GM18861 (cell line): Measurements from ENCODE around the gene USH2A.
"Not testable (repeated sequence)": the region's sequence is repeated elsewhere in the genome, so short reads cannot be mapped to it uniquely, and the experiment has no call there.

Experiments used
- ATAC-seq: cut with Tn5 transposase; IDR thresholded peaks from one replicate; pipeline ENCODE4 v1.9.1; 2021; ENCODE audit not compliant: unreplicated experiment

The USH2A gene

DNA sequence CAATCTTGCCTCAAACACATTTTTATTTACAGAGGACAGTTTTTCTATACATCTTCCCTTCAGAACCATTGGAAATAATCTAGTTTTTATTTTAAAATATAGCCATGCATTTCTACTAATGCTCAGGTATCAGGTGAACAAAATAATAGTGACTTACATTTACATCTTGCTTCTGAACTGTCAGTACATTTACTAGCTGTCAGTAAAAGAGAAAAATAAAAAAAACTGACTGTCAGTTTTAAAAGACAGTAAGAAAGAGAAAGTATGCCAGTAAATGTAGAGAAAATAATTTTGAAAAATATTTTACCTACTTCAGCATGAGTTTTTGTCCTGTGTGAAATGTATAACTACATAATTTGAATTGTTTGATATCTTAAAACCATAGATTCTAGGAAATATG, 33.5 kb downstream of the USH2A start:
- no peak for ATAC-seq

DNA sequence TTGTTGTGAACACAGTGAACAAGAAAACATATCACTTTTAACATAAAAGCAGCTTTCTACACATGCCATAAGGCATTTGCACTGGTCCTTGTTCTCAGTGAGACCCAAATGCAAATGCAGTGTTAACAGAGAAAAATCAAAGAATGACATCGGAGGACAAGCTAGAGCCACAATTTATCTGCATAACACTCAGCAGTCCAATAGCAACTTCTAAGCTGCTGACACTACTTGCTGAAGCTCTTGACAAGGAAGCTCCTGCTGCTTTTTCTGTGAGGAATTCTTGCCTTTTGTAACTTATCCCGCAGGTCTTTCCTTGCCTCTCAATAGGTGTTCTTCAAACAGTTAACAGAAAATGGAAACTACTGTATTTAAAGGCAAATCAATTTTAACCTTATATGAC, 34.7 kb downstream of the USH2A start:
- ATAC-seq = no peak

DNA sequence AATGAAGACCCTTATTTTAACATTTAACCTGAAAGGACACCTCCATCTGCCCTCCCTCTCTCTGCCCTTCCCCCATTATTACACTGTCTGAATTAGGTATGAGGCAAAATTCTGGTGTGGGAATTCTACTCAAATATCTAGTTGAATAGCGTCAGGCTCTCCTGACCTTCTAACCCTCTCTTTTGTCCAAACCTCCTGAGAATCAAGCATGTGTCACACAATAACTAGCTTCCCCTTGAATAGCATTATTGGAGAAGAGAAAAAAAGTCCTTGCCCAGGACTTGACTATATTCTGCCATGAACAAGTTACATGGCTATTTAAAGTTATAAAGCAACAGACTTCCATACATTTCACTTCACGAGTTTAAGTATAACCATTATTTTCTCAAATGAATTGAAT, 35.5 kb downstream of the USH2A start:
- ATAC-seq = no peak

GRCh38 chr1:216379441-216379840, 43.8 kb downstream of the USH2A start:
- no peak for ATAC-seq

- ATAC-seq = no peak
Measured at GRCh38 chr1:216368249-216368648, 55.0 kb downstream of the USH2A start.

DNA sequence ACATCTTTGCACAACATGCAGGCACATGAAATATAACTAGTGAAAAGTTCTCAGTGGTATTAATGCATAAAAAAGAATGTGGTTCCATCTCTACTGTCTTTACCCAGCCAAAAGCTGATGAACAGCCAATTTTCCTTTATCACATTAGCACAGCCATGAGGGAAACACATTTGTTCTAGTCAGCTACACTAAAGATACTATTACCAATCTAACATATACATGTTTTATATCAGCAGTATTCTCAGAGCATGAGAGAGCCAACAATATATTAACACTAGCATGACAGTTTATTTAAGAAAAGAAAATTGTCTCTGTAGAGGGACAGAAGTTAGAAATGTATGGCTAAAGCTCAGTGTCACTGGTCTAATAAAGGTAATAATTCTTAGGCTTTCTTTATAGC, 56.3 kb downstream of the USH2A start:
- no peak for ATAC-seq

DNA sequence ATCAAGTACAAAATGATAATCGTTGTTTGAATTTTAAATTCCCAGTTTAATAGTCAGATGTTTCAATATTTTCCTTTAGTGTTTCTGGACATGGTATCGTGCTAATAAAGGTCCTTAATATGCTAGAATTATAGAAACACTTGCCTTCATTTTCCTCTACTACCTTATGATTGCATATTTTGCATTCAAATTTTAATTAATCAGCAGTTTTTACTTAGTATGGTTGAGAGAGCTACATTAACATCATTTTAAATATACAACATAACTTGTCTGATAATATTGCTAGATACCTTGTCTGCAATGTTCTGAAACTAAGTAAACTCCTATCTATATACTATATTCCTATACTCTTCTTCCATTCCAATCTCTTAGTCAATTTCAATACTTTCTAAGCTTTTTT, 66.3 kb downstream of the USH2A start:
- ATAC-seq = no peak

DNA sequence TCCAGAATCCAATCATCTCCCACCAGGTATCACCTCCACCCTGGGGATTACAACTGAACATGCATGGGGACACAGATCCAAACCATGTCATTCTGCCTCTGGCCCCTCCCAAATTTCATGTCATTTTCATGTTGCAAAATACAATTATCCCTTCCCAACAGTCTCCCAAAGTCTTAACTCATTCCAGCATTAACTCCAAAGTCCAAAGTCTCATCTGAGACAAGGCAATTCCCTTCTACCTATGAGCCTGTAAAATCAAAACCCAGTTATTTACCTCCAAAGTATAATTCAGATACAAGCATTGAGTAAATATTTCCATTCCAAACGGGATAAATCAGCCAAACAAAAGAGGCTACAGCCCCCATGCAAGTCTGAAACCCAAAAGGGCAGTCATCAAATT, 73.1 kb downstream of the USH2A start:
- no peak for ATAC-seq

DNA sequence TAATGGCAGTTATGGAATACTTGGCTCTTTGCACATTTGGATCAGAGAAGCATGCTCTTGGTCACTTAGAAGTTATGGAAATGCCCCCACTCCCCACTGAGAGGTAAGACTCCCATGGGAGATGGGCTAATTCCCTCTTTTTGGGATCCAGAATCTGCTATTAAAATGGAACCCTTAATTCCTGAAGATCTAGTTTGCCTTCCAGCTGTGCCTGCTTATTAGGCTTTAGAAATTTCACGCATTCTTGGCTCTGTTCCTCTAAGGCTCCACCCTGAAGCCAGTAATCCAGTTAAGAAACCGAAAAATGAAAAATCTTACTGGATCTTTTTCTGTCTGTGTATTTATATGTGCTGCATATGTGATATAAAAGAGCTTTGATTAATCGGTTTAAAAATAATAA, 76.7 kb downstream of the USH2A start:
- no peak for ATAC-seq

GRCh38 chr1:216340542-216340941, 82.7 kb downstream of the USH2A start:
- ATAC-seq = not testable (repeated sequence)

GRCh38 chr1:216332462-216332861, 90.8 kb downstream of the USH2A start:
- no peak for ATAC-seq

GRCh38 chr1:216332003-216332402, 91.2 kb downstream of the USH2A start:
- no peak for ATAC-seq

GRCh38 chr1:216331211-216331610, 92.0 kb downstream of the USH2A start:
- ATAC-seq = no peak

DNA sequence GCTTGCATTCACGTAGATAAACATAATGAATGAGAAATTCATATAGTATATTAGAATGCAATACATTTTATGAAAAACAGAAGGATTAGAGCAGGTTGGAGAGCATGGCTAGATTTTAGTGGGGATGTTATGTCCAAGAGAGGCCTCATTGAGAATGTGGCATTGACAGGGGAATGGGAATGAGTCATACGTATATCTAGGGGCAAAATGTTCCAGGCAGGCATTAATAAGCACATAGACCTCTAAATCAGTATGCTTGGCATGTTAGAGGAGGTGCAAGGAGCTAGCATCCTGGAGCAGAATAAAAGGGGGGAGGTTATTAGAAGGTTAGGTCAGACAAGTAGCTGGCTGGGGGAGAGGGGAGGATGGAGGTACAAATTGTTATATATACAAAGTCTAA, 93.0 kb downstream of the USH2A start:
- no peak for ATAC-seq

GRCh38 chr1:216325946-216326345, 97.3 kb downstream of the USH2A start:
- no peak for ATAC-seq

DNA sequence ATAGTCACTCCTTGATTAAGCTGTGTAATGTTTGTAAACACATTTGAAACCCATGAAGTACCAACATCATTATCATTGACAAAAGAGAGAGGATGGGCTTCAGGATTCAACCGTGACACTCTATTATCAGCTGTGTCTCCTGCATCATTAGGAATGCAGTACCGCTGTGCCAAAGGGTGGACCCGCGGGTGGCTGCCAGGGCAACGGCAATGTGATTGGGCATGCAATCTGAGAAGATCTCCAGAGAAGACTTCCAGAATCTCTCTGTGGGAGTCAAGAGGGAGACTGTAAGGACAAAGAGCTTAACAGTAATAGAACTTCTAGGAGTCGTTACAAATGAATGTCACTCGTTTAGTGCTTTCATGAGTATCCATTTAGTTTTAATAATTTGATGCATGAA, 97.9 kb downstream of the USH2A start:
- ATAC-seq = no peak

- no peak for ATAC-seq
Measured at GRCh38 chr1:216323344-216323743, 99.9 kb downstream of the USH2A start.

- no peak for ATAC-seq
Measured at GRCh38 chr1:216314379-216315095, 108.7 kb downstream of the USH2A start.

DNA sequence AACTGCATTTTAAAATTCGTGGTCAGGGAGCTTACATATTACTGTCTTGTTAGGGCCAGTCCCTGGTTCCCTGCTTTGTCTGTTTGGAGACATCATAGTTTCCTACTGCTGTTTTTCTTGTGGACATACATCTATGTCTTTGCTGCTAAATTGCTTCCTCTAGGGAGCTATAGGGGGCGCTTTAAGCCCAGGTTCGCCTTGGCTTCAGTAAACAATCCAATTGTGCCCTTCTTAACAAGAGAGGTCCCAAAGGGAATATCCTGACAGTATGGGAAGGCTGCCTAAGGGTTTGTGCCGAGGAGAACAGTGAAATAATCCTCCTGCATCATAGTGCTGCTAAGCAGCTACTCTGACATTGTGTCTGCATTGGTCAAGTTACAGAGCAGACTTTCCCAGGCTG, 112.5 kb downstream of the USH2A start:
- no peak for ATAC-seq

GRCh38 chr1:216306830-216307229, 116.4 kb downstream of the USH2A start:
- no peak for ATAC-seq

DNA sequence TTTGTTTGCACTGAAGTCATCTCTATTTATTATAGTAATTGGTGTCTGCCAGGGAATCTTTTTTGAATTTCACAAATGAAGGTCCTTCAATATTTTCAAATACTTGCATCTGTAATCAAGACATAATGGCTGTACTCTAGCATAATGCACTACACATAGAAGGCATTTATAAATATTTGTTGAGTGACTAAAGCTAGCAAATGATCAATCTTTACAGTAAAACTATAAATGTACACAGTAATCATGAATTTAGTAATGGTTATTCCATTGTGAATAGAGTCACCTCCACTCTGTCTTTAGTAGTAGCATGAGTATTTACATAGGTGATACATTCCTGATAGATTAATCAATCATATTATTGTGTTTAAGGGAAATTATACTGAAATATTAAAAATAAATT, 119.6 kb downstream of the USH2A start:
- no peak for ATAC-seq

DNA sequence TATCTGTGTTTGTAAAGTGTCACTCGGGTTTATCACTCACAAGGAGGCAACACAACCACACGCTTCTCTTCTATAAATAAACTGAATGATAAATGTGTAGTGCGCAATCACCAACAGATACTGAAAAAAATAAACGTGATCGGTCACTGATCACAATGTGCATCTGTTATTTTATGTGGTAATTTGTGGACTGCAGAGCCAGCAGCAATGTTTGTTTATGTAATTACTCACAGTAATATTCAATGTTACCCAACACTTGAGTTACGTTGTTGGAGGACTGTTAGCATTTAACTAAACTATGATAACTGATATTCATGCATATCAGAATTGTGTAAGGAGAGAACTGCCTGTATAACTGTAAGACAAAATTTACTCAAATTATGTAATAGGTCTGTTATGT, 129.6 kb downstream of the USH2A start:
- ATAC-seq = no peak

GRCh38 chr1:216290074-216290473, 133.2 kb downstream of the USH2A start:
- ATAC-seq = no peak
